T47D (cell line): ENCODE data around the gene PLIN5.
A peak's percentile ranks its signal among the peaks of the same experiment; 100 is the strongest.

Experiments used
- DNase-seq, 2 experiments: peaks; one replicate each; pipeline versions ENCODE4 v3.0.0 to v3.0.0-alpha.2; 2011 to 2012; ENCODE audit warnings: low read depth in 1 of 2, low spot score in 1 of 2
- JUND ChIP-seq: IDR thresholded peaks from 2 replicates; pipeline ENCODE4 v1.6.1; 2012; ENCODE audit warnings: low read depth
- in situ Hi-C: cut with HindIII; loops from 2 replicates; pipeline ENCODE4 v1.10.0; 2016; ENCODE audit warnings: low sequenced_read_pairs, low pct_unique_long_range_greater_than_20kb

Gene PLIN5

DNA sequence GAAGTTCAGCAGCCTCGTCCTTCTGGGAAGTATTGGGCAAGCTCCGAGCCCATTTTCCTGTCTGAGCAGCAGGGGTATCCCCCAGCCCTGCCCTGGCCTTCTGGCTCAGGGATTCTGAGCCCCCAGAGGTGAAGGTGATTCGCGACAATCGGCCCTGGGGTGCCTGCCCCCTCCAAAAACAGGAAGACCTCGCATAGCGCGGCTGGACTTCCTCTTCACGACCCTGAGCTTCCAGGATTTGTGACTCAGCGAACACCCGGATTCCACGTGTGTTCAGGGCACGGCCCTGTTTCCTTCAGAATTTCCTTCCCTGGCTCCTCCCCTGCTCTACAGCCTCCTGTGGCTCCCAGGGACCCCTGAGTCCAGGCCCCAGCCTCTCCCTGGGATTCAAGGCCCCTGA is 24.5 kb upstream of the PLIN5 start, which contains the start of gene SEMA6B:
TSS of gene SEMA6B (minus strand) at position 116 of the 400 bp plus-strand sequence. CDS start 1,227 bp downstream, outside the sequence.
- in situ Hi-C loops: no loop called here
- DNase-seq: no peak
- TF ChIP-seq JUND: no peak

DNA sequence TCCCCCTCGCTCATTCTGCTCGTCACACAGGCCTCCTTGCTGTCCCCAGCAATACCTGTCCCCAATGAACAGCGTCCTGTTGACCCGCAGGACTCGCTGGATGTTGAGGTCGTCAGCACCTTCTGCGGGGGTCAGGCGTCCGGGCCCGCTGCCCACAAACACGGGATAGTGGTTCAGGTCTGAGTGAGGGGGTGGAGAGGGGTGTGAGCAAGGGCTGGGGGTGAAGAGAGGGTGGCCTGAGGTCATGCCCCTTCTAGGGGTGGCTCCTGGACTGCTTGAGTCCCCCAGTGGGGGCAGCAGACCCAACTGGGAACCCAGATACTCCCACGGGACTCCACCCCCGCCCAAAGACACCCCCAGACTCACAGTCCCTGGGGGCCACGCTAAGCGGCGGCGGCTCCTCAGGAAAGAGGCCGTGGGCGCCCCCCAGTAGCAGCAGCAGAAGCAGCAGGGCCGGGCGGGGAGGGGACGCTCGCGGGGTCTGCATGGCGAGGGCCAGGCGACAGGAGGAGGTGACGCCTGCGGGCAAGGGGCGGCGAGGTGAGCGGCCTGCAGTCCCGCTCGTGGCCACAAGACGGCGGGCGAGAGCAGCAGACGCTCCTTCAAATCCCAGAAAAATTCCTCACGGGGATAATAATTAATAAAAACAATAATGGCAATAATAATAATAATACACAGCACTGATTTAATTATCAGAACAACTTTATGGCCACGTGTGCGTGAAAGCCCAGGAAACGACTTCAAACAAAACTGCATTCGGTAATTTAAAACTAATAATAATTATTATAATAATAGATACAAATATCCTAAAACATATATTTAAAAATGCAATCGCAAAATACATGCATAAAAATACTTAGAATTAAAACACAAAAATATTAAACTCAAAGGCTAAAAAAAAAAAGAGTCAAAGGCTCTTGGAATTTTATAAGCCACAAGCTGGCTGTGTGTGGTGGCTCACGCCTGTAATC is 23.2 kb upstream of the PLIN5 start:
- in situ Hi-C loops: no loop called here
- no peak for TF ChIP-seq JUND
- no peak for DNase-seq

DNA sequence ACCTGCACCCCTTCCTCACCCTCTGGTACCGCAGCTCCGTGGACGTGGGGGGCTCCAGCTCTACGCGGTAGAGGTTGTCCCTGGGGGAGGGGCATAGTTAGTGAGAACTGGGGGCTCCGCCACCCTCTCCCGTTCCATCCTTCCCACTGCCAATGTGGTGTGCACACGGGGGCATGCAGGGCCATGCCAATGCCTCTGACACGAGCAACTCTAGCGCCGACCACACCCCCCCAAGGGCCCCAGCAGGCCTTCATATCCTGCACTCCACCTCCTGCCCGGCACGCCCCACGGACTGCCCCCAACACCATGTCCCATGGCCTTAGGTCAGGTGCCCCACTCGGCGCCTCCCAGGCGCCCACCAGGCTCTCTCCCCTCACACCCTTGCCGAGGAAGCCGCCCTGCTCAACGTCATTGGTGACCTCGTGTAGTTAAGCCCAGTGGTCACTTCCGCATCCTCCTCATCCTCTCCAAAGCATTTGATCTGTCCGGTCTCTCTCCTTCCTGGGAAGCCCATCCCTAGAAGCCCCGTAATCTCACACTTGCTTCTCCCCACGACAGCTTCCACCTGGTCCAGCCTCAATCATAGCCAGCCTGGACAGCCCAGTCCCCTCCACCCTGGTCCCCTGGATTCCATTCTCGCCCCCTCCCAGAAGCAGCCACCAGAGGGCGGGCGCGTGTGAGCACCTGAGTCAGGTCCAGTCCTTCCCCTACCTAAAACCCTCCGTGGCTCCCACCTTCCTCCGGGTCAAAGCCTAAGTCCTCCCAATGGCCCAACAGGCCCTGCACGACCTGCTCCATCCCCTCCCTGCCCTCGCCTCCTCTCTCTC is 22.3 kb upstream of the PLIN5 start:
- DNase-seq: peak in 1 of 2 experiments; percentile 47
- in situ Hi-C loops: no loop called here
- TF ChIP-seq JUND: no peak

DNA sequence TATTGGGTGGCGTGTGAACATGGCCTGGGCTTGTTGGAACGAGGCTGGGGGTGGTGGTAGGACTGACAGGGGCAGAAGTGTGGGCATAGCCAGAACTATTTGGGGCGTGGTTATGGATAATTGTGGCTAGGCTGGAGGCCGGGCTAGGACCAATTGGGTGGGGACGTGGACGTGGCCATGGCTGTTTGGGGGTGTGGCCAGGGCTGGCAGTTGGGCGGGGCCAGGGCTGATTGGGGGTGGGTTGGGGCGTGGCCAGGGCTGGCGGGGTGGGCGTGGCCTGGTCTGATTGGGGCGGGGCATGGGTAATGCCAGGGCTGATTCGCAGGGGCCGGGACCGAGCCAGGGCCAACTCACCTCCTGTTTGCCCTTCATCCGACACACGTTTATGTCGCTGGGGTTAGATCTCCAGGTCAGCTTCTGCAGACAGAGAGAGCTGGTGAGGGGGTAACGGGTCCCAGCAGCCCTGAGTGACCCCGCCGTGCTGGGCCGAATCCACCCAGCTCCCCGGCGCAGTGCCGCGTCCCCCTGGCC is 21.6 kb upstream of the PLIN5 start:
- peak; percentile 90 to 94 for DNase-seq
- TF ChIP-seq JUND: no peak
- in situ Hi-C loops: no loop called here

DNA sequence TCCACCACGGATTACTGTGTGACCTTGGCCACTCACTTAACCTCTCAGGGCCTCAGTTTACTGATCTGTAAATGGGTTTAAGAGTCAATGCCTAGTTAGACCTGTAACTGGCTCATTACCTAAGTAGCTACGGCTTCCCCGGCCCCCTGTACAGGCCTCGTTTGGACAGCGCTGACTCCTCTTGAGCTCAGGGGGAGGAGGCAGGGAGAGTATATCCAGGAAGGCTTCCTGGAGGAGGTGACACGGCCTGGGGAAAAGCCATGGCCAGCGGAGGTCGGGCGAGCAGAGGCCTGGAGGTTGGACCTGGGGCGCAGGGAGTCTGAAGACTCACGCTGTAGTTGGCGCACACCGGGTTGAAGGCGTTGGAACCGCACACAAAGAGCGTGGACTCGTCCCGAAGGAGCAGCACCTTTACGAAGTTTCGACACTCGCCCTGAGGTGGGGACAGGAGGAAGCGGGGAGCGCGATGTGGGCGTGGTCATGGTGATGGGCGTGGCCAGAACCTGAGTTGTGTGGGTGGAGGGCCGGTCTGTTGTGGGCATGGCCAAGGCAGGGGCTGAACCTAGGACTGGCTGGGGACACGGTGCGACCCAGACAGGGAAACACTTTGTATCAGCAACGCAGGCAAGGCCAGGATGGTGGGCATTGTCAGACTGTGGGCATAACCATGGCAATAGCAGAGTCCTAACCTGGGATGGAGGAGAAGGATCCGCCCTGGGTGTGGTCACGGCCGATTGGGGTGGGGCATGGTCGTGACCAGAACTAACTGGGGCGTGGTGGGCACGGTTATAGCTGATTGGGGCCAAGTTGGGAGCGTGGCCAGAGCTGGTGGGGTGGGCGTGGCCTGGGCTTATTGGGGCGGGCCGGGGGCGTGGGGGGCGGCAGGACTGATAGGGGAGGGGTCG is 20.9 kb upstream of the PLIN5 start:
- in situ Hi-C loops: no loop called here
- no peak for TF ChIP-seq JUND
- DNase-seq: peak; percentile 93 to 94

DNA sequence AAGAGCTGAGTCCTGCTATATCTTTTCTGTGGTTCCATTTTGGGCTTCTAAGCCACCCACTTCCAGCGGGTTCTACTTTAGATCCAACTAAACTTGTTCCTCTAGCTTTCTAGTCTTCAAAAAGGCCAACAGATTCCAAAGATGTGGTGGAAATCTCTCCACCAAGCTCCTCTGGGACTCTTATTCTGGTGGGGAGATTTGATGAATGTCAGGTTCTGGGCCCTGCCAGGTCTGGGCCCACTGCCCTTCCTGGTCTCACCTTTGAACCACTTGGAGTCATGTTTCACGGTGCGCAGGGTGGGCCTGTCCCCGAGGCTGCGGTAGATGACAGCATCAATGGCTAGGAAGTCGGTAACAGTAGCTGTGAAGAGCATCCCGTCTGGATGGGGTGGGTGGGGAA is 19.7 kb upstream of the PLIN5 start:
- in situ Hi-C loops: no loop called here
- TF ChIP-seq JUND: no peak
- DNase-seq: no peak

DNA sequence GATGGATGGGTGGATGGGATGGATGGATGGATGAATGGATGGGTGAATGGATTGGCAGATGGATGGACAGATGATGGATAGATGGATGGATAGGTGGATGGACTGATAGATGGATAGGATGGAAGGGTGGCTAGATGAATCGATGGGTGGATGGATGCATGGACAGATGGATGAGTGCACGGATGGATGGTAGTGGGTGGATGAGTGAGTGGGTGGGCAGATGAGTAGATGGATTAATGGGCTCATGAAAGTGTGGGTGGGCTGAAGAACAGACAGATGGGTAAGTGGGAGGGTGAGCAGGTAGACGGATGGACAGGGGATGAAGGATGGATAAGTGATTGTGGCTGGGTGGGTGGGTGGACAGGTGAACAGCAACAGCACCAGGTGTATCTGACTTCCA is 18.8 kb upstream of the PLIN5 start:
- DNase-seq: no peak
- in situ Hi-C loops: no loop called here
- no peak for TF ChIP-seq JUND

DNA sequence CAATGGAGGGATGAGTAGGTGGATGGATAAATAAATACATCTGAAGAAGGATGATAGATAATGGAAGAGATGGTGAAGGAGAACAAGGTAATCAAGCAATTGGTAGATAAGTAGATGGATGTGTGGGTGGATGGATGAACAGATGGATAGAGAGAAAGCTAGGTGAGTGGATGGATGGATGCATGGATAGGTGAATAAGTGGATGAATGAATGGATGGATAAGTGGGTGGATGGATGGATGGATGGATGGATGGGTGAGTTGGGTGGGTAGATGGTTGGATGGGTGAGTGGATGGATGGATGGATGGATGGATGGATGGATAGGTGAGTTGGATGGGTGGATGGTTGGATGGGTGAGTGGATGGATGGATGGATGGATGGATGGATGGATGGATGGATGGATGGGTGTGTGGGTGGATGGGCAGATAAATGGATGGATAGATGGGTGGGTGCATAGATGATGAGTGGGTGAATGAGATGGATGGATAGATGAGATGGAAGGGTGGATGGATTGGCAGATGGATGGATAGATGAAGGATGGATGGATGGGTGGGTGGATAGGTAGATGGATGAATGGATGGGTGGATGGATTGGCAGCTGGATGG is 18.2 kb upstream of the PLIN5 start:
- in situ Hi-C loops: no loop called here

DNA sequence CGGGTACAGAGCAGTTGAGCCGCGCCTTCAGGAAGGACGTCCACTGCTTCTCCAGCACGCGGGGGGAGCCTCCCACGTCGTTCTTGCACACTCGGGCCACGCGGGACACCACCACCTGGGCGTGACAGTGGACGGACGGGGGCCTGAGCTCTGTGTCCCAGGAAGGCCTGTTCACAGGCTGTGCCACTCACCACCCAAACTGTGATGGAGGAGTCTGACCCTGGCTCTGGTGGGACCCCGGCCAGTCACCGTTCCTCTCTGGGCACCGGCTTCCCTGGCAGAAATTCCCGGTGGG is 17.4 kb upstream of the PLIN5 start:
- in situ Hi-C loops: no loop called here
- DNase-seq: no peak
- TF ChIP-seq JUND: no peak

More for the DNA sequence above, 18.2 kb upstream of the PLIN5 start:
- TF ChIP-seq JUND: no peak
- DNase-seq: no peak

DNA sequence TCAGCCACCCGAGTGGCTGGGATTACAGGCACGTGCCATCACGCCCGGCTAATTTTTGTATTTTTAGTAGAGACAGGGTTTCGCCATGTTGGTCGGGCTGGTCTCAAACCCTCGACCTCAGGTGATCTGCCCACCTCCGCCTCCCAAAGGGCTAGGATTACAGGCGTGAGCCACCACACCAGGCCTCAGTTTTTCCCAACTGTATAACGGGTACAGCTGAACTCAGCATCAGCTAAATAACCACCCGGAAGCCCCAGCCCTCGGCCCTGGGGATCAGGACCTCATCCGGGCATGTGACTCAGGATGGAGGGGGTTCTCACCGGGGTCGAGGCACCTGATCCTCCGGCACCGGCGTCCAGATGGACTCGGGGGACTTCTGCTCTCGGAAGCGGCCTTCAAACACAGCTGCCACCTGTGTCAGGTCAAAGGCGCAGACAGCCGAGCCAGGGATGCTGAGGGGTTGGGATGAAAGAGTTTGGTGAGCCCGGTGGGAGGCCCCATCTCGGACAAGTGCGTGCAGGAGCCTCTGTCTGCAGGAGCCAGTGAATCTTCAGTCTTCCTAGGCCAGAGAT is 15.5 kb upstream of the PLIN5 start:
- no peak for TF ChIP-seq JUND
- in situ Hi-C loops: no loop called here
- DNase-seq: no peak

DNA sequence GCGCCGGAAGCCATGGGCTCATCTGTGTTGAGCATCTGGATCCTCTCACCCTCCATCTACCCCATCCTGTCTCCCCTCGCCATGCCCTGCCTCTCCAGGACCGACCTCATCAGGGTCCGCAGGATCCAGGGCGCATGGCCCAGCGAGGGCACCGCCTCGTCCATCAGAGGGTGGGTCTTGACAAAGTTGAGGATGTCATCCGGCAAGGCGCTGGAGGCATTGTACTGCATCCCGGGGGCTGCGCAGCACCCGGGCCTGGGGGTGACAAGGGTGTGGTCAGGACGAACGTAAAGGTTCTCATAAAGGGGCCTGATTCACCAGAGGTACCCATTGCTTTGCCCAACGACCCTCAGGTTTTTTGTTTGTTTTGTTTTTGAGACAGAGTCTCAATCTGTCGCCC is 15.0 kb upstream of the PLIN5 start:
- in situ Hi-C loops: no loop called here
- no peak for TF ChIP-seq JUND
- no peak for DNase-seq
